HL-60 (cell line): ENCODE results near the gene MAGI2.

Experiments used
- DNase-seq, 2 experiments: peaks; one replicate each; pipeline ENCODE4 v3.0.0-alpha.2; 2010 to 2020; ENCODE audit warnings: low read depth in 1 of 2, low spot score in 1 of 2
- H3K27ac ChIP-seq: fragments of 250-450 bp; sonication (Bioruptor Pico); replicated peaks from 2 replicates; pipeline ENCODE4 v1.5.1; 2020; ENCODE audit warnings: mild to moderate bottlenecking, moderate library complexity
- H3K27me3 ChIP-seq: fragments of 250-450 bp; sonication (Bioruptor Pico); 2 replicates; pipeline ENCODE4 v1.5.1; 2021; ENCODE audit warnings: mild to moderate bottlenecking, moderate library complexity; ENCODE audit not compliant: insufficient read depth, poor library complexity, severe bottlenecking
- H3K4me3 ChIP-seq: replicated peaks from 2 replicates; pipeline ENCODE4 v1.5.1; 2011; ENCODE audit warnings: mild to moderate bottlenecking, control low read depth, low read length; ENCODE audit not compliant: insufficient read depth
- GABPA ChIP-seq: IDR thresholded peaks from 2 replicates; pipeline ENCODE4 v1.6.1; 2012; ENCODE audit warnings: low read depth
- POLR2AphosphoS5 ChIP-seq: IDR thresholded peaks from 2 replicates; pipeline ENCODE4 v1.6.1; 2012; ENCODE audit warnings: low read depth
- SPI1 ChIP-seq: IDR thresholded peaks from 2 replicates; pipeline ENCODE4 v1.6.1; 2012; ENCODE audit warnings: low read depth, mild to moderate bottlenecking, borderline replicate concordance
- TF ChIP-seq, protein P1 (sequence below): IDR thresholded peaks from 2 replicates; pipeline ENCODE4 v1.6.1; 2012; ENCODE audit warnings: low read depth; ENCODE audit not compliant: insufficient replicate concordance
- TF ChIP-seq, protein P2 (sequence below): IDR thresholded peaks from one replicate; pipeline ENCODE4 v1.5.1; 2011; ENCODE audit warnings: low read length, control low read depth, inconsistent platforms; ENCODE audit not compliant: insufficient read depth

Gene MAGI2

DNA sequence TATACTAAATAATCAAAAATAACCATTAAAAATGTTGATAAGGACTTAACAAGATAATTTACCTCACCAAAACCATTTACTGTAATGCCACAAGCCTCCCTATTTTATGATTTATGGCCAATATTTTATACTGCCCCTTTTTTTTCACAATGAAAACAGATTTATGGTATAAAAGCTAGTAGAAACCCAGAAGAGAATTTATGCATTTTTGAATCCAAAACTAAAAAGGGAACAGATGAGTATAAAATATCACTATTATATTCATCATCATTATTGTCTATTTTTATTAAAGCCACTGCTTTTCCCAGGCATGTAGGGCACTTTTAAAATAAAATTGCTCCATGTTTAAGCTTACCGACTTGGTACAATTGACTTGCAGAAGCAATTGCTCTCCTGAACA, 1229.9 kb downstream of the MAGI2 start:
- no peak for DNase-seq
- TF ChIP-seq GABPA = no peak
- TF ChIP-seq SPI1 = no peak
- TF ChIP-seq, protein P1, sequence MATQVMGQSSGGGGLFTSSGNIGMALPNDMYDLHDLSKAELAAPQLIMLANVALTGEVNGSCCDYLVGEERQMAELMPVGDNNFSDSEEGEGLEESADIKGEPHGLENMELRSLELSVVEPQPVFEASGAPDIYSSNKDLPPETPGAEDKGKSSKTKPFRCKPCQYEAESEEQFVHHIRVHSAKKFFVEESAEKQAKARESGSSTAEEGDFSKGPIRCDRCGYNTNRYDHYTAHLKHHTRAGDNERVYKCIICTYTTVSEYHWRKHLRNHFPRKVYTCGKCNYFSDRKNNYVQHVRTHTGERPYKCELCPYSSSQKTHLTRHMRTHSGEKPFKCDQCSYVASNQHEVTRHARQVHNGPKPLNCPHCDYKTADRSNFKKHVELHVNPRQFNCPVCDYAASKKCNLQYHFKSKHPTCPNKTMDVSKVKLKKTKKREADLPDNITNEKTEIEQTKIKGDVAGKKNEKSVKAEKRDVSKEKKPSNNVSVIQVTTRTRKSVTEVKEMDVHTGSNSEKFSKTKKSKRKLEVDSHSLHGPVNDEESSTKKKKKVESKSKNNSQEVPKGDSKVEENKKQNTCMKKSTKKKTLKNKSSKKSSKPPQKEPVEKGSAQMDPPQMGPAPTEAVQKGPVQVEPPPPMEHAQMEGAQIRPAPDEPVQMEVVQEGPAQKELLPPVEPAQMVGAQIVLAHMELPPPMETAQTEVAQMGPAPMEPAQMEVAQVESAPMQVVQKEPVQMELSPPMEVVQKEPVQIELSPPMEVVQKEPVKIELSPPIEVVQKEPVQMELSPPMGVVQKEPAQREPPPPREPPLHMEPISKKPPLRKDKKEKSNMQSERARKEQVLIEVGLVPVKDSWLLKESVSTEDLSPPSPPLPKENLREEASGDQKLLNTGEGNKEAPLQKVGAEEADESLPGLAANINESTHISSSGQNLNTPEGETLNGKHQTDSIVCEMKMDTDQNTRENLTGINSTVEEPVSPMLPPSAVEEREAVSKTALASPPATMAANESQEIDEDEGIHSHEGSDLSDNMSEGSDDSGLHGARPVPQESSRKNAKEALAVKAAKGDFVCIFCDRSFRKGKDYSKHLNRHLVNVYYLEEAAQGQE = no peak
- no peak for TF ChIP-seq POLR2AphosphoS5
- TF ChIP-seq, protein P2, sequence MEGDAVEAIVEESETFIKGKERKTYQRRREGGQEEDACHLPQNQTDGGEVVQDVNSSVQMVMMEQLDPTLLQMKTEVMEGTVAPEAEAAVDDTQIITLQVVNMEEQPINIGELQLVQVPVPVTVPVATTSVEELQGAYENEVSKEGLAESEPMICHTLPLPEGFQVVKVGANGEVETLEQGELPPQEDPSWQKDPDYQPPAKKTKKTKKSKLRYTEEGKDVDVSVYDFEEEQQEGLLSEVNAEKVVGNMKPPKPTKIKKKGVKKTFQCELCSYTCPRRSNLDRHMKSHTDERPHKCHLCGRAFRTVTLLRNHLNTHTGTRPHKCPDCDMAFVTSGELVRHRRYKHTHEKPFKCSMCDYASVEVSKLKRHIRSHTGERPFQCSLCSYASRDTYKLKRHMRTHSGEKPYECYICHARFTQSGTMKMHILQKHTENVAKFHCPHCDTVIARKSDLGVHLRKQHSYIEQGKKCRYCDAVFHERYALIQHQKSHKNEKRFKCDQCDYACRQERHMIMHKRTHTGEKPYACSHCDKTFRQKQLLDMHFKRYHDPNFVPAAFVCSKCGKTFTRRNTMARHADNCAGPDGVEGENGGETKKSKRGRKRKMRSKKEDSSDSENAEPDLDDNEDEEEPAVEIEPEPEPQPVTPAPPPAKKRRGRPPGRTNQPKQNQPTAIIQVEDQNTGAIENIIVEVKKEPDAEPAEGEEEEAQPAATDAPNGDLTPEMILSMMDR = no peak
- H3K27ac ChIP-seq = no peak overlapping the region
- no peak overlapping the region for H3K4me3 ChIP-seq
- no peaks in the 10 kb centered on the region for H3K27me3 ChIP-seq

DNA sequence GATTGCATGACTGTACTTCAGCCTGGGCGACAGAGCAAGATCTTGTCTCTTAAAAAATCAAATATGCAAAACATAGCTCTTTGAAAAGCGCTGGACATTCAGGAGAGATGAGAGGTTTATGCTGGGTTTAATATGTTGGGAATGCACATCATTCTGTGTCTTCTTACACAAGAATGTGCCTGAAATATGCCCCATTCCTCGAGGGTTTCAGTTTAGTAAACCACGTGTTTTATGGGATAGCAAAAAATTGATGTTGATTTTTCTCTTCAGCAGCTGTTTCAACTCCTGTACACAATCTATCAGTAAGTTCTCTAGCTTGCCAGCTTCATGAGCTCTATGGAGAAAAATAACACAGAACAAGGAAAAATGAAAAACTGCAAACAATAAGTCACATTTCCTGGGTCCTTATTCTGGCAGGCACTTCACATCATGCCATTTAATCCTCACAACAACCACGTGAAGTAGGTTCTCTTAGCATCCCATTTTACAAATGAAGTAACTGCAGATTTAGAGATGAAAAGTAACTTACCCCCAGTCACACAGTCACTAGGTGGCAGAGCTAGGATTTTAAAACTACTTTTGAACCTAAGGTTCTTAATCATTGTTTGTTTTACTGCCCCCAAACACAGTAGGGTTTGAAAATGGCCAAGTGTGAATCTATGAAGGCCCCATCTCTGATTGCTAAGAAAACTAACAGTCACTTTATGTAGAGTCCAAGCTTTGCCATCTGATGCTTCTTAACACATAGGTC, 1231.3 kb downstream of the MAGI2 start:
- H3K4me3 ChIP-seq = no peak overlapping the region
- H3K27ac ChIP-seq = no peak overlapping the region
- H3K27me3 ChIP-seq = no peaks in the 10 kb centered on the region
- TF ChIP-seq, protein P2 = no peak
- TF ChIP-seq, protein P1 = no peak
- TF ChIP-seq GABPA (no peak), POLR2AphosphoS5 (no peak), SPI1 (no peak)
- no peak for DNase-seq

DNA sequence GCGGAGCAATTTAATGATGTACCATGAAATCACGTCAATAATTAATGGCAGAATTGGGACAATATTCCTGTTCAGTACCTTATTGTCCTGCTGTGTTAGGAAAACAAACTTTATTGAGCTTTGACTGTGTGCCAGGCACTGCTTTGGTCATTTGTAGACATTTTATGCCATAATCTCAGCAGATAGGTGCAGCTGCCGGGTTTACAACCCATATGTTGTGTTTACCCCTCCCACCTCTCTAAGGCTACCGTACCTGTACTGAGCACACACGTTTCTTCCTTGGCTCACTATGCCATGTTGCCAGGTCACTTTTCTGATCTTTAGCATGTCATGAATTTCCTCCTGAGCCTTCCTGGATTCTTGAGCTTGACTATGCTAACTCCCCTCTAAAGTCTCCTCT, 1232.7 kb downstream of the MAGI2 start:
- Histone ChIP-seq H3K4me3 (no peak overlapping the region), H3K27me3 (no peaks in the 10 kb centered on the region), H3K27ac (no peak overlapping the region)
- DNase-seq = no peak
- no peak for TF ChIP-seq POLR2AphosphoS5
- TF ChIP-seq GABPA = no peak
- TF ChIP-seq SPI1 = no peak
- TF ChIP-seq, protein P1 = no peak
- TF ChIP-seq, protein P2 = no peak
